Neural progenitor cell (in vitro differentiated cells): ENCODE data around the gene PLEK. TPM values are rescaled to one million over a fixed set of nuclear protein-coding genes. Genes with fewer than 3 reads are reported as not detected.

Experiments
- DNase-seq: peaks from one replicate; pipeline ENCODE4 v3.0.0-alpha.2; 2016; ENCODE audit warnings: low spot score
- H2AFZ ChIP-seq: fragments of 200-600 bp; sonication (generic); replicated peaks from 2 replicates; pipeline ENCODE4 v1.6.1; 2016; ENCODE audit warnings: antibody characterized with exemption
- H3F3A ChIP-seq: fragments of 200-600 bp; sonication (generic); 2 replicates; pipeline ENCODE4 v1.6.1; 2016; ENCODE audit warnings: antibody characterized with exemption, low read depth
- H3K27ac ChIP-seq: fragments of 200-600 bp; sonication (generic); 2 replicates; pipeline ENCODE4 v1.5.1; 2016; ENCODE audit warnings: mild to moderate bottlenecking
- H3K27me3 ChIP-seq: fragments of 200-600 bp; sonication (generic); 2 replicates; pipeline ENCODE4 v1.6.1; 2016; ENCODE audit warnings: mild to moderate bottlenecking, moderate library complexity
- H3K36me3 ChIP-seq: fragments of 200-600 bp; sonication (generic); 2 replicates; pipeline ENCODE4 v1.5.1; 2016
- H3K4me1 ChIP-seq: fragments of 200-600 bp; sonication (generic); 2 replicates; pipeline ENCODE4 v1.6.1; 2016; ENCODE audit warnings: mixed run types
- H3K4me2 ChIP-seq: fragments of 200-600 bp; sonication (generic); 2 replicates; pipeline ENCODE4 v1.6.1; 2016
- H3K4me3 ChIP-seq: fragments of 200-600 bp; sonication (generic); 2 replicates; pipeline ENCODE4 v1.5.1; 2016
- H3K79me2 ChIP-seq: fragments of 200-600 bp; sonication (generic); 2 replicates; pipeline ENCODE4 v1.6.1; 2016; ENCODE audit warnings: low read depth
- H3K9ac ChIP-seq: fragments of 200-600 bp; sonication (generic); 2 replicates; pipeline ENCODE4 v1.6.1; 2016
- H3K9me3 ChIP-seq: fragments of 200-600 bp; sonication (generic); 2 replicates; pipeline ENCODE4 v1.5.1; 2016; ENCODE audit warnings: low read depth
- H4K20me1 ChIP-seq: fragments of 200-600 bp; sonication (generic); 2 replicates; pipeline ENCODE4 v1.6.1; 2016; ENCODE audit warnings: low read depth
- H3K27ac Mint-ChIP-seq: 3 replicates; pipeline ENCODE4 v1.8.0; 2021; ENCODE audit warnings: mixed read lengths
- H3K27me3 Mint-ChIP-seq: 2 replicates; pipeline ENCODE4 v1.8.0; 2022; ENCODE audit warnings: low read depth, mild to moderate bottlenecking, inconsistent platforms, moderate library complexity, mixed read lengths; ENCODE audit not compliant: insufficient read depth
- H3K36me3 Mint-ChIP-seq: 3 replicates; pipeline ENCODE4 v1.8.0; 2021; ENCODE audit warnings: mixed read lengths
- H3K4me1 Mint-ChIP-seq: 3 replicates; pipeline ENCODE4 v1.8.0; 2021; ENCODE audit warnings: mixed read lengths
- H3K4me3 Mint-ChIP-seq: 3 replicates; pipeline ENCODE4 v1.8.0; 2021; ENCODE audit warnings: mild to moderate bottlenecking, moderate library complexity, mixed read lengths
- H3K9me3 Mint-ChIP-seq: 3 replicates; pipeline ENCODE4 v1.8.0; 2020; ENCODE audit warnings: mixed read lengths
- CTCF ChIP-seq: fragments of 200-600 bp; sonication (generic); IDR thresholded peaks from 2 replicates; pipeline ENCODE4 v1.5.1; 2017; ENCODE audit warnings: antibody characterized with exemption, mild to moderate bottlenecking
- EZH2 ChIP-seq: fragments of 200-600 bp; sonication (generic); IDR thresholded peaks from 2 replicates; pipeline ENCODE4 v1.6.1; 2017; ENCODE audit warnings: antibody characterized with exemption, mild to moderate bottlenecking, moderate library complexity
- EZH2phosphoT487 ChIP-seq: fragments of 200-600 bp; sonication (generic); IDR thresholded peaks from 2 replicates; pipeline ENCODE4 v1.6.1; 2017; ENCODE audit warnings: antibody characterized with exemption
- total RNA-seq: library from RNA; depleted of rRNA; stranded (reverse); fragments of >200 nt; gene quantifications from 2 replicates; pipeline ENCODE4 v1.2.3, GENCODE V29; 2015; ENCODE audit warnings: low replicate concordance

PLEK gene
- total RNA-seq, 1 donor from 2014 or later = not detected

GRCh38 chr2:68333009-68333408 is 32.1 kb upstream of the PLEK start:
- H3K27me3 Mint-ChIP-seq = peaks cover 4% of the 10 kb centered on the region
- no peaks in the 10 kb centered on the region for H3F3A ChIP-seq

GRCh38 chr2:68333931-68334330 is 31.2 kb upstream of the PLEK start:
- no peak overlapping the region for H3K4me3 ChIP-seq
- no peaks in the 10 kb centered on the region for H4K20me1 ChIP-seq
- H3K36me3 Mint-ChIP-seq = no peaks in the 10 kb centered on the region
- no peak for DNase-seq
- no peaks in the 10 kb centered on the region for H3F3A ChIP-seq
- H3K9me3 Mint-ChIP-seq = no peaks in the 10 kb centered on the region
- H3K27ac Mint-ChIP-seq = no peak overlapping the region
- H3K4me1 Mint-ChIP-seq = no peaks in the 10 kb centered on the region
- no peak overlapping the region for H3K4me3 Mint-ChIP-seq
- H3K27me3 ChIP-seq = no peaks in the 10 kb centered on the region
- no peaks in the 10 kb centered on the region for H3K4me1 ChIP-seq
- no peaks in the 10 kb centered on the region for H3K79me2 ChIP-seq
- TF ChIP-seq CTCF (no peak), EZH2phosphoT487 (no peak), EZH2 (no peak)
- H3K27me3 Mint-ChIP-seq = peaks cover 3% of the 10 kb centered on the region
- H3K9ac ChIP-seq = no peak overlapping the region
- no peak overlapping the region for H2AFZ ChIP-seq
- H3K4me2 ChIP-seq = no peak overlapping the region
- H3K36me3 ChIP-seq = no peaks in the 10 kb centered on the region
- no peaks in the 10 kb centered on the region for H3K9me3 ChIP-seq
- no peak overlapping the region for H3K27ac ChIP-seq

More at GRCh38 chr2:68333009-68333408, 32.1 kb upstream of the PLEK start:
- TF ChIP-seq EZH2phosphoT487 (no peak), EZH2 (no peak), CTCF (no peak)
- no peak overlapping the region for H3K27ac Mint-ChIP-seq
- Histone ChIP-seq H3K27ac (no peak overlapping the region), H3K4me3 (no peak overlapping the region), H3K4me2 (no peak overlapping the region), H3K9me3 (no peaks in the 10 kb centered on the region), H4K20me1 (no peaks in the 10 kb centered on the region), H3K4me1 (no peaks in the 10 kb centered on the region), H3K79me2 (no peaks in the 10 kb centered on the region), H3K27me3 (no peaks in the 10 kb centered on the region), H2AFZ (no peak overlapping the region), H3K36me3 (no peaks in the 10 kb centered on the region), H3K9ac (no peak overlapping the region)
- no peaks in the 10 kb centered on the region for H3K36me3 Mint-ChIP-seq
- DNase-seq = no peak
- H3K4me1 Mint-ChIP-seq = no peaks in the 10 kb centered on the region
- H3K4me3 Mint-ChIP-seq = no peak overlapping the region
- H3K9me3 Mint-ChIP-seq = no peaks in the 10 kb centered on the region

DNA sequence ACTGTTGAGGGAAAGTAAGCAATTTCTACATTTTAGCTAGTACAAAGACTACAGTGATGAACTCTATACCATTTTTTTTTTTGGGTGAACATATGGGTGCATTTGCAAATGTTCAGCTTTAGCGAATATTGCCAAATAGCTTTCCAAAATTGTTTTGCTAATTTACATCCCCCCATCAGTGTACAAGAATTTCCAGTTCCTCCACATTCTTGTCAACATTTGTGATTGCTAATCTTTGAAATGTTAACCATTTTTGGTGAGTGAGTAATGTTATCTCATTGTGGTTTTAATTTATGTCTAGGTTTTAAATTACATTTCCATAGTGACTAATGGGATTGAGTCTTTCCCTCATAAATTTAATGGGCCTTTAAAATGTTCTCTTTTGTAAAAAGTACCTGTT is 28.9 kb upstream of the PLEK start:
- peaks cover 11% of the 10 kb centered on the region for H3K4me1 Mint-ChIP-seq

GRCh38 chr2:68340226-68341061 is 24.6 kb upstream of the PLEK start:
- Histone ChIP-seq H3K79me2 (no peaks in the 10 kb centered on the region), H3K4me2 (no peak overlapping the region), H2AFZ (no peak overlapping the region), H3K36me3 (no peaks in the 10 kb centered on the region), H3K27ac (no peak overlapping the region), H3K9ac (no peak overlapping the region), H3K4me1 (no peaks in the 10 kb centered on the region), H4K20me1 (no peaks in the 10 kb centered on the region), H3K27me3 (no peaks in the 10 kb centered on the region), H3F3A (no peaks in the 10 kb centered on the region), H3K9me3 (no peaks in the 10 kb centered on the region), H3K4me3 (no peak overlapping the region)
- TF ChIP-seq EZH2phosphoT487 (no peak), EZH2 (no peak), CTCF (no peak)
- Mint-ChIP-seq H3K4me3 (no peak overlapping the region), H3K27ac (no peak overlapping the region), H3K9me3 (no peaks in the 10 kb centered on the region), H3K27me3 (peaks cover 3% of the 10 kb centered on the region), H3K4me1 (peaks cover 12% of the 10 kb centered on the region), H3K36me3 (no peaks in the 10 kb centered on the region)
- DNase-seq = no peak

More for the DNA sequence above, 28.9 kb upstream of the PLEK start:
- Mint-ChIP-seq H3K27ac (no peak overlapping the region), H3K36me3 (no peaks in the 10 kb centered on the region), H3K9me3 (no peaks in the 10 kb centered on the region), H3K4me3 (no peak overlapping the region), H3K27me3 (no peaks in the 10 kb centered on the region)
- no peak for TF ChIP-seq EZH2phosphoT487
- no peaks in the 10 kb centered on the region for H3K36me3 ChIP-seq
- H3F3A ChIP-seq = no peaks in the 10 kb centered on the region
- H4K20me1 ChIP-seq = no peaks in the 10 kb centered on the region
- H3K4me2 ChIP-seq = no peak overlapping the region
- no peaks in the 10 kb centered on the region for H3K9me3 ChIP-seq
- no peak overlapping the region for H2AFZ ChIP-seq
- no peak overlapping the region for H3K9ac ChIP-seq
- DNase-seq = no peak
- no peaks in the 10 kb centered on the region for H3K27me3 ChIP-seq
- H3K4me3 ChIP-seq = no peak overlapping the region
- no peaks in the 10 kb centered on the region for H3K4me1 ChIP-seq
- H3K27ac ChIP-seq = no peak overlapping the region
- no peaks in the 10 kb centered on the region for H3K79me2 ChIP-seq
